ENCODE results near the gene PLSCR2. TPM values are rescaled to one million over a fixed set of nuclear protein-coding genes. Genes with fewer than 3 reads are reported as not detected.

The PLSCR2 gene
- polyA plus RNA-seq, 1 donor from 2014 or later = not detected

Other genes starting within 250 kb of the PLSCR2 start
- not detected for gene PLSCR4, start 218.5 kb downstream of the PLSCR2 start, polyA plus RNA-seq
- 31.1 TPM for gene PLSCR1, start 75.0 kb upstream of the PLSCR2 start, polyA plus RNA-seq
- not detected for gene PLSCR5, start 135.8 kb upstream of the PLSCR2 start, polyA plus RNA-seq

All from IgD-negative memory B cell (primary cell).